Mesenchymal stem cell (in vitro differentiated cells and primary cell): ENCODE data around the gene NDE1.

Experiments used
- DNase-seq: peaks from one replicate; pipeline ENCODE4 v3.0.0-alpha.2; 2013
- H2AFZ ChIP-seq: one replicate; pipeline ENCODE4 v1.6.1; 2013; ENCODE audit warnings: low read depth, mild to moderate bottlenecking, control low read depth, inconsistent platforms, low read length, moderate library complexity
- H2AK5ac ChIP-seq: 2 replicates; pipeline ENCODE4 v1.6.1; 2013; ENCODE audit warnings: low read length, moderate library complexity, mild to moderate bottlenecking, inconsistent platforms; ENCODE audit not compliant: severe bottlenecking
- H2BK120ac ChIP-seq: one replicate; pipeline ENCODE4 v1.6.1; 2013; ENCODE audit warnings: low read depth, mild to moderate bottlenecking, inconsistent platforms, low read length, moderate library complexity
- H2BK12ac ChIP-seq, 2 experiments: one replicate each; pipeline ENCODE4 v1.6.1; 2013; ENCODE audit warnings: inconsistent platforms in 2 of 2, low read length in 2 of 2, mild to moderate bottlenecking in 2 of 2, moderate library complexity in 2 of 2, control low read depth in 1 of 2
- H2BK15ac ChIP-seq: one replicate; pipeline ENCODE4 v1.6.1; 2013; ENCODE audit warnings: mild to moderate bottlenecking, low read depth, inconsistent platforms; ENCODE audit not compliant: poor library complexity, severe bottlenecking
- H2BK5ac ChIP-seq: 2 replicates; pipeline ENCODE4 v1.6.1; 2013; ENCODE audit warnings: low read depth, mild to moderate bottlenecking, low read length, control low read depth, inconsistent platforms; ENCODE audit not compliant: poor library complexity, severe bottlenecking
- H3K14ac ChIP-seq, 2 experiments: one replicate each; pipeline ENCODE4 v1.6.1; 2013; ENCODE audit warnings: inconsistent platforms in 2 of 2, low read length in 2 of 2, control low read depth in 1 of 2, mild to moderate bottlenecking in 1 of 2, moderate library complexity in 1 of 2
- H3K18ac ChIP-seq, 2 experiments: one replicate each; pipeline ENCODE4 v1.6.1; 2013; ENCODE audit warnings: inconsistent platforms in 2 of 2, low read length in 2 of 2, control low read depth in 1 of 2, low read depth in 1 of 2, mild to moderate bottlenecking in 1 of 2
- H3K23ac ChIP-seq, 2 experiments: one replicate each; pipeline ENCODE4 v1.6.1; 2013; ENCODE audit warnings: inconsistent platforms in 2 of 2, low read length in 2 of 2, mild to moderate bottlenecking in 2 of 2, moderate library complexity in 2 of 2, control low read depth in 1 of 2
- H3K27ac ChIP-seq: 2 replicates; pipeline ENCODE4 v1.5.1; 2013; ENCODE audit warnings: mild to moderate bottlenecking, moderate library complexity, low read length, control low read depth, inconsistent platforms; ENCODE audit not compliant: poor library complexity, severe bottlenecking
- H3K27me3 ChIP-seq, 2 experiments: 2 replicates each; pipeline versions ENCODE4 v1.6.1 to v1.7.0; 2013; ENCODE audit warnings: low read length in 2 of 2, mild to moderate bottlenecking in 2 of 2, moderate library complexity in 2 of 2, control low read depth in 1 of 2, inconsistent platforms in 1 of 2; ENCODE audit not compliant: control insufficient read depth in 1 of 2, insufficient read depth in 1 of 2
- H3K36me3 ChIP-seq, 2 experiments: 2 replicates each; pipeline versions ENCODE4 v1.6.1 to v1.7.0; 2013; ENCODE audit warnings: low read length in 2 of 2, control low read depth in 1 of 2, inconsistent platforms in 1 of 2, low read depth in 1 of 2, mild to moderate bottlenecking in 1 of 2; ENCODE audit not compliant: insufficient read depth in 2 of 2, control insufficient read depth in 1 of 2
- H3K4ac ChIP-seq, 2 experiments: one replicate each; pipeline ENCODE4 v1.6.1; 2013; ENCODE audit warnings: inconsistent platforms in 2 of 2, low read length in 2 of 2, mild to moderate bottlenecking in 2 of 2, moderate library complexity in 2 of 2, control low read depth in 1 of 2, low read depth in 1 of 2
- H3K4me1 ChIP-seq: 2 replicates; pipeline ENCODE4 v1.6.1; 2013; ENCODE audit warnings: low read depth, low read length, control low read depth; ENCODE audit not compliant: control insufficient read depth, insufficient read depth
- H3K4me2 ChIP-seq: 2 replicates; pipeline ENCODE4 v1.6.1; 2013; ENCODE audit warnings: low read length, mild to moderate bottlenecking, inconsistent platforms; ENCODE audit not compliant: poor library complexity, severe bottlenecking
- H3K4me3 ChIP-seq, 2 experiments: 2 replicates each; pipeline versions ENCODE4 v1.5.1 to v1.7.0; 2013; ENCODE audit warnings: low read length in 2 of 2, mild to moderate bottlenecking in 2 of 2, control low read depth in 1 of 2, low read depth in 1 of 2; ENCODE audit not compliant: insufficient read depth in 1 of 2
- H3K79me1 ChIP-seq: replicated peaks from 2 replicates; pipeline ENCODE4 v1.6.1; 2013; ENCODE audit warnings: mild to moderate bottlenecking, control low read depth, low read length, inconsistent platforms; ENCODE audit not compliant: poor library complexity, severe bottlenecking
- H3K9ac ChIP-seq: 2 replicates; pipeline ENCODE4 v1.7.0; 2013; ENCODE audit warnings: mild to moderate bottlenecking, low read length, moderate library complexity
- H3K9me3 ChIP-seq: 2 replicates; pipeline ENCODE4 v1.7.0; 2013; ENCODE audit warnings: mild to moderate bottlenecking, low read length; ENCODE audit not compliant: control insufficient read depth
- H4K8ac ChIP-seq: one replicate; pipeline ENCODE4 v1.6.1; 2013; ENCODE audit warnings: inconsistent platforms, mild to moderate bottlenecking, low read length, moderate library complexity
- H4K91ac ChIP-seq: one replicate; pipeline ENCODE4 v1.6.1; 2013; ENCODE audit warnings: mild to moderate bottlenecking, low read length, inconsistent platforms
- WGBS: methylation state at CpG from one replicate; pipeline ENCODE4 v1.1.7; 2013; ENCODE audit warnings: mixed read lengths; 5-methylcytosine and 5-hydroxymethylcytosine counted together

The NDE1 gene

DNA sequence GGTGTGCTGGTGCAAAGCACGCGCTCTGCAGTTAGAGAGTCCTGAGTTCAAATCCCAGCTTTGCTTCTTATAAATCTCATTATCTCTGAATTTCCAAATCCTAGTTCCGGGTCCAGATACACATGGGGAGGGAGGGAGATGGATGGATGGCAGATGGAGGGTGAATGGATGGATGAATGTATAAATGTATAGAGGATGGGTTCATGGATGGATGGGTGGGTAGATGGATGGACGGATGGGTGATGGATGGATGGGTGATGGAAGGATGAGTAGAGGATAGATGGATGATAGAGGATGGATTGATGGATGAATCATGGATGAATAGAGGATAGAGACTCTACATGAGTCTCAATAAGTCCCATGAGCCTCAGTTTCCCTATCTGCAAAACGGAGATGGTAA lies 116.9 kb downstream of the NDE1 start:
- Histone ChIP-seq H3K9ac (no peak overlapping the region), H3K27ac (no peak overlapping the region), H3K14ac (no peak overlapping the region), H3K4me2 (no peak overlapping the region), H2BK15ac (no peak overlapping the region), H3K4ac (no peak overlapping the region), H2BK120ac (no peak overlapping the region), H2BK12ac (no peak overlapping the region), H3K9me3 (no peaks in the 10 kb centered on the region), H2BK5ac (no peak overlapping the region), H3K23ac (no peak overlapping the region), H4K8ac (no peak overlapping the region), H2AFZ (no peak overlapping the region), H3K4me1 (no peaks in the 10 kb centered on the region), H3K4me3 (no peak overlapping the region), H2AK5ac (no peak overlapping the region), H3K27me3 (peaks cover 33% of the 10 kb centered on the region in 2 experiments), H3K79me1 (no peaks in the 10 kb centered on the region), H3K36me3 (no peaks in the 10 kb centered on the region), H3K18ac (no peak overlapping the region), H4K91ac (no peak overlapping the region)
- DNase-seq = no peak
- WGBS = 94% methylated on average over 5 of the region's 5 CpGs

DNA sequence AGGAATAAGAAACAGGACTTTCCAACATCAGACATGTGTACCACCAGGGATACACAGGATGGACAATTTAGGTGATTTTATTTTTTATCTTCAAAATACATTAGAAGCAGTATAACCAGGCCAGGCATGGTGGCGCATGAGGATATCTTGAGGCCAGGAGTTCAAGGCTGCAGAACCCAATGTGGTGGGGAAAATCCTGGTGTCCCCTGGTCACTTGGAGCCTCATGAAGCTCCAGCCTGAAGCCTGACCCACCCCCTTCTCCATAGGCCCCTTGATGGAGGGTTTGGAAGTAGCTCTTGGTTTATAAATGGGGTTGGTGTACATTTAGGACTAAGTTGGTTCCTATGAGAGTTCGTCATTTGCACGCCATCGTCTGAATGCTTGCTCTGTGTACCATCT lies 118.2 kb downstream of the NDE1 start:
- H3K4ac ChIP-seq = no peak overlapping the region
- no peaks in the 10 kb centered on the region for H3K79me1 ChIP-seq
- H4K8ac ChIP-seq = no peak overlapping the region
- no peak overlapping the region for H3K9ac ChIP-seq
- no peak overlapping the region for H3K27ac ChIP-seq
- H3K9me3 ChIP-seq = no peaks in the 10 kb centered on the region
- no peak overlapping the region for H2AK5ac ChIP-seq
- no peaks in the 10 kb centered on the region for H3K36me3 ChIP-seq
- no peak for DNase-seq
- no peak overlapping the region for H2BK120ac ChIP-seq
- 100% methylated on average over 4 of the region's 4 CpGs for WGBS
- no peak overlapping the region for H2BK5ac ChIP-seq
- no peak overlapping the region for H3K23ac ChIP-seq
- no peak overlapping the region for H4K91ac ChIP-seq
- H2BK15ac ChIP-seq = no peak overlapping the region
- no peak overlapping the region for H2AFZ ChIP-seq
- H3K4me1 ChIP-seq = no peaks in the 10 kb centered on the region
- H3K18ac ChIP-seq = no peak overlapping the region
- no peak overlapping the region for H3K14ac ChIP-seq
- peaks cover 21 to 23% of the 10 kb centered on the region in 2 experiments for H3K27me3 ChIP-seq
- H2BK12ac ChIP-seq = no peak overlapping the region
- H3K4me3 ChIP-seq = no peak overlapping the region
- no peak overlapping the region for H3K4me2 ChIP-seq

DNA sequence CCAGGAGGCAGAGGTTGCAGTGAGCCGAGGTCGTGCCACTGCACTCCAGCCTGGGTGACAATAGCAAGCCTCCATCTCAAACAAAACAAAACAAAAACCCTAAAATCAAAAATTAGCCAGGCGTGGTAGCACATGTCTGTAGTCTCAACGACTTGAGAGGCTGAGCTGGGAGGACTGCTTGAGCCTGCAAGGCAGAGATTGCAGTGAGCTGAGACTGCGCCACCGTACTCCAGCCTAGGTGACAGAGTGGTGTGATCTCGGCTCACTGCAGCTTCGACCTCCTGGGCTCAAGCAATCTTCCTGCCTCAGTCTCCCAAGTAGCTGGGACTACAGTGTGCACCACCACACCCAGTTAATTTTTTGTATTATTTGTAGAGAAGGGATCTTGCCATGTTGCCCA lies 119.2 kb downstream of the NDE1 start:
- H3K18ac ChIP-seq = no peak overlapping the region

DNA sequence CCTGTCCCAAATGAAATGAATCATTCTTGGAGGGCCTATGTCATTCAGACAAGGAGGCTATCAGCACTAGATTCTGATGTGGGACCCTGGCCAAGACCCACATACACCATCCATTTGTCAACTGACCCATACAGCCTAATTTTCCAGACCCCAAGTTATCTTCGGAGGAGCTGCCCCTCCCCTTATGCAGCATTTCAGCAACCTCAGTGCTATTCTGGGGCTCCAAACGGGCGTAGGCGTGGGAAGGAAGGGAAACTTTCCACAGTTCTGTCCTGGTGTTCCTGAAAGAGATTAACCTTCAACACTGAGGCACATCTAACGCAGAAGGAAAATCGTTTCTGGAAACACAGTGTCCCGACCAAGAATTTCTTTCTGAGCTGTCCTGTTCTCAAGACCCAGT lies 120.1 kb downstream of the NDE1 start:
- Histone ChIP-seq H3K9ac (no peak overlapping the region), H3K4ac (no peak overlapping the region), H3K27me3 (peaks cover 4 to 22% of the 10 kb centered on the region in 2 experiments), H2BK12ac (no peak overlapping the region), H4K8ac (no peak overlapping the region), H3K23ac (no peak overlapping the region), H2AK5ac (no peak overlapping the region), H3K4me3 (peak overlapping the region in 1 of 2 experiments; percentile 28), H3K14ac (no peak overlapping the region), H2BK15ac (no peak overlapping the region), H3K9me3 (no peaks in the 10 kb centered on the region), H3K36me3 (no peaks in the 10 kb centered on the region), H3K4me2 (no peak overlapping the region), H3K4me1 (no peaks in the 10 kb centered on the region), H2BK120ac (no peak overlapping the region), H4K91ac (no peak overlapping the region), H3K79me1 (no peaks in the 10 kb centered on the region), H2AFZ (no peak overlapping the region), H3K27ac (no peak overlapping the region), H2BK5ac (no peak overlapping the region), H3K18ac (no peak overlapping the region)
- DNase-seq = no peak
- 74% methylated on average over 6 of the region's 7 CpGs for WGBS

More for the DNA sequence above, 119.2 kb downstream of the NDE1 start:
- no peak overlapping the region for H4K8ac ChIP-seq
- H2AFZ ChIP-seq = no peak overlapping the region
- H3K14ac ChIP-seq = no peak overlapping the region
- H2AK5ac ChIP-seq = no peak overlapping the region
- no peak overlapping the region for H3K4ac ChIP-seq
- H3K4me1 ChIP-seq = no peaks in the 10 kb centered on the region
- no peaks in the 10 kb centered on the region for H3K9me3 ChIP-seq
- H3K27me3 ChIP-seq = peaks cover 13 to 19% of the 10 kb centered on the region in 2 experiments
- no peak overlapping the region for H3K9ac ChIP-seq
- no peak overlapping the region for H3K23ac ChIP-seq
- H2BK15ac ChIP-seq = no peak overlapping the region
- no peak overlapping the region for H3K4me3 ChIP-seq
- H2BK120ac ChIP-seq = no peak overlapping the region
- DNase-seq = no peak
- no peaks in the 10 kb centered on the region for H3K79me1 ChIP-seq
- WGBS = 83% methylated on average over 8 of the region's 8 CpGs
- no peaks in the 10 kb centered on the region for H3K36me3 ChIP-seq
- H2BK12ac ChIP-seq = no peak overlapping the region
- no peak overlapping the region for H3K27ac ChIP-seq
- no peak overlapping the region for H3K4me2 ChIP-seq
- no peak overlapping the region for H4K91ac ChIP-seq
- no peak overlapping the region for H2BK5ac ChIP-seq
